ENCODE results near the gene PEX26.
"Not testable (repeated sequence)": the region's sequence is repeated elsewhere in the genome, so short reads cannot be mapped to it uniquely, and the experiment has no call there.

The PEX26 gene

GRCh38 chr22:18033204-18033998 lies 44.4 kb upstream of the PEX26 start:
- H3K9me3 ChIP-seq: no peaks in the 10 kb centered on the region
- no peaks in the 10 kb centered on the region for H3K27me3 ChIP-seq
- no peak for DNase-seq
- no peaks in the 10 kb centered on the region for H3K36me3 ChIP-seq
- no peak overlapping the region for H3K4me3 ChIP-seq (ENCODE audit: low read depth, low read length)
- no peak for TF ChIP-seq CTCF (IDR thresholded peaks at IDR 0.05; ENCODE audit: low read depth, low read length)
- H3K4me1 ChIP-seq: no peaks in the 10 kb centered on the region

DNA sequence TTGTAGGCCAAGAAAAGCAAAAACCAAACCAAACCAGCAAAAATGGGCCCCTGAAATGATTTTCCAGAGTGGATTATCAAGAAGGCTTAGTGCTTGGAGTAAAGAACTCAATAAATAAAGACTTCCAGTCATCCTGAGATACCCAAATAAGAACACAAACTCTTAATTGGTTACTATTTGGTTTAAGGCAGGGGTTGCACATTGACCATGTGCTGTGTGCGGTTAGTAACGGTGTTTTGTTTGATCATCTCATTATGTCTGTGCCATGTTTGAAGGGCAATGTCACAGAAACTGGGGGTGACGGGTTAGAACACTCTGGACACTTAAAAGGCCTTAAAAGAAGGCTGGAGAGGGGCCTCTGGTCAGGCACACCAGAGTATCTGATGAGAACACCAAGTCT lies 43.7 kb upstream of the PEX26 start:
- Histone ChIP-seq H3K4me1 (no peaks in the 10 kb centered on the region), H3K36me3 (no peaks in the 10 kb centered on the region), H3K9me3 (no peaks in the 10 kb centered on the region), H3K27me3 (no peaks in the 10 kb centered on the region), H3K4me3 (ENCODE audit: low read depth, low read length) (no peak overlapping the region)
- TF ChIP-seq CTCF (IDR thresholded peaks at IDR 0.05; ENCODE audit: low read depth, low read length): no peak
- DNase-seq: no peak

DNA sequence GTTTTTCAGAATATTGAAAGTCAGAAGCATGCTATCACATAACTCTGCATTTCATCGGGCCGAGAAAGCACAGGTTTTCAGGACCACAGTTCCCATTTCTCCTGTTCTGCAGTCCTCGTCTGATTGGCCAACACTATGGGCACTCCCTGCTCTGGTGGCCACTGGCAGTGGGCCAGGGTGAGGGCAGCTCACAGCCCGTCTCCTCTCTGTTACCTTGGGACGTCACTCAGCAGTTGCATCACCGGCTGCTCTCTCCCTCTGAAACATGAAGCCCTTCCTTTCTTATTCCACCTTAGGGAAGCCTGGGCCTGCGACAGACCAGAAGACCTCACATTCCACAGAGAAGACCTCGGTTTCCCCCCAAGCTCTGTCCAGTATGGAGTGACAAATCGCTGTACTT lies 42.0 kb upstream of the PEX26 start:
- H3K4me1 ChIP-seq: no peaks in the 10 kb centered on the region
- no peaks in the 10 kb centered on the region for H3K9me3 ChIP-seq
- TF ChIP-seq CTCF (IDR thresholded peaks at IDR 0.05; ENCODE audit: low read depth, low read length): no peak
- H3K27me3 ChIP-seq: no peaks in the 10 kb centered on the region
- H3K36me3 ChIP-seq: no peaks in the 10 kb centered on the region
- no peak overlapping the region for H3K4me3 ChIP-seq (ENCODE audit: low read depth, low read length)
- peak; percentile 56 for DNase-seq

DNA sequence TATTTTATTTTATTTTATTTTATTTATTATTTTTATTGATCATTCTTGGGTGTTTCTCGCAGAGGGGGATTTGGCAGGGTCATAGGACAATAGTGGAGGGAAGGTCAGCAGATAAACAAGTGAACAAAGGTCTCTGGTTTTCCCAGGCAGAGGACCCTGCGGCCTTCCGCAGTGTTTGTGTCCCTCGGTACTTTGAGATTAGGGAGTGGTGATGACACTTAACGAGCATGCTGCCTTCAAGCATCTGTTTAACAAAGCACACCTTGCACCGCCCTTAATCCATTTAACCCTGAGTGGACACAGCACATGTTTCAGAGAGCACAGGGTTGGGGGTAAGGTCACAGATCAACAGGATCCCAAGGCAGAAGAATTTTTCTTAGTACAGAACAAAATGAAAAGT lies 36.9 kb upstream of the PEX26 start:
- not testable (repeated sequence) for H3K9me3 ChIP-seq; H3K27me3 ChIP-seq; H3K4me3 ChIP-seq (ENCODE audit: low read depth, low read length); H3K36me3 ChIP-seq; DNase-seq; H3K4me1 ChIP-seq

DNA sequence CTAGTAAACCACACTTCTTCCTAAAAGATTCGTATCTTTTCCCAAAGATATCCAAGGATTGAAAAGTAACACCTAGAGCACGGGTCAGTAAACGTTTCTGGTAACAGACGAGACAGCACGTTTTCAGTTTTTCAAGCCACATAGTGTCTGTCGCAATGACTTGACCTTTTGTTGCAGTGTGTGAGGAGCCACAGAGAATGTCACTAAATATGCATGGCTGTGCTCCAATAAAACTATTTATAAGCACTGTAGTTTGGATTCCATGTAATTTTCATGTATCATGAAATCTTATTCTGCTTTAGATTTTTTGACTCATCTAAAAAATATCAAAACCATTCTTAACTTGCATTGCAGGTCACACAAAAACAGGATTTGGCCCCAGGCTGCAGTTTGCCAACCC lies 35.1 kb upstream of the PEX26 start:
- Histone ChIP-seq H3K4me1 (no peaks in the 10 kb centered on the region), H3K27me3 (no peaks in the 10 kb centered on the region), H3K9me3 (no peaks in the 10 kb centered on the region), H3K4me3 (ENCODE audit: low read depth, low read length) (no peak overlapping the region), H3K36me3 (no peaks in the 10 kb centered on the region)
- no peak for DNase-seq
- no peak for TF ChIP-seq CTCF (IDR thresholded peaks at IDR 0.05; ENCODE audit: low read depth, low read length)

DNA sequence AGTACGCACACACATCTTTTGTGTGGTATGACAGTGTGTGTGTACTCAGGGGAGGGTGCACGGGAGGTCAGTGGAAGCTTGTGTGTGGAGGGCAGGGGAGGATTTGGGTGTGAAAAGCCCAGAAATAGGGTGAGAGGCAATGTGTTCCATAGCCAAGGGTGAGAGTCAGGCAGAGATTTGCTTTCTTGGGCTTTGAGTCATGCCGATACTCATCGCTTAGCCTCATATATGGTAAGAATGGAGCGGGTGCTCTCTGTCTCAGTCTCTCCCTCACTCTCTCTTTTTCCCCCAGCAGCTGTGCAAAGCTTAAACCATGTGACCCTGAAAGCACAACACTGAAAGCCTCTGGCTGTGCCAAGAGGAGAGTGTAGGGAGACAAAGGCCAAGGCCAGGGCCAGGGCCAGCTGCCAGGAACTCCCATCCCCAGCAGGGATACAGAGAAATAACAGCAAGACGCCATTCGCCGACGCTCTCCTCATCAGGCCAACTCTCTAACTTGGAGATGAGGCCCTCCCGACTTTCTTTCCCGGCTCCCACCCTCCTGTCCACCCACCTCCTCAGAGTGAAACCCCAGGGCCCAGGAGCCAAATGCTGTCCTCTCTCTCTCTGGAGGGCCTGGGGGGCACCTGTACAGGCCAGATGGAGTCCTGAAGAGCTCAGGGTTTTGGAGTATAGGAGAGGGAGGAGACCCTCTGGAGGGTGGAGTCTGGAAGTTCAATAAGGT lies 33.1 kb upstream of the PEX26 start:
- Histone ChIP-seq H3K36me3 (no peaks in the 10 kb centered on the region), H3K9me3 (no peaks in the 10 kb centered on the region), H3K27me3 (peaks cover 8% of the 10 kb centered on the region; the same call in 1 of the 2 replicates), H3K4me1 (no peaks in the 10 kb centered on the region), H3K4me3 (ENCODE audit: low read depth, low read length) (no peak overlapping the region)
- no peak for TF ChIP-seq CTCF (IDR thresholded peaks at IDR 0.05; ENCODE audit: low read depth, low read length)
- no peak for DNase-seq

Data from BE2C (cell line).